Measurements from ENCODE around the gene EVPL. TPM values are rescaled to one million over a fixed set of nuclear protein-coding genes. Genes with fewer than 3 reads are reported as not detected.

Gene EVPL
- total RNA-seq, 1 experiment from 2014 or later: not detected

DNA sequence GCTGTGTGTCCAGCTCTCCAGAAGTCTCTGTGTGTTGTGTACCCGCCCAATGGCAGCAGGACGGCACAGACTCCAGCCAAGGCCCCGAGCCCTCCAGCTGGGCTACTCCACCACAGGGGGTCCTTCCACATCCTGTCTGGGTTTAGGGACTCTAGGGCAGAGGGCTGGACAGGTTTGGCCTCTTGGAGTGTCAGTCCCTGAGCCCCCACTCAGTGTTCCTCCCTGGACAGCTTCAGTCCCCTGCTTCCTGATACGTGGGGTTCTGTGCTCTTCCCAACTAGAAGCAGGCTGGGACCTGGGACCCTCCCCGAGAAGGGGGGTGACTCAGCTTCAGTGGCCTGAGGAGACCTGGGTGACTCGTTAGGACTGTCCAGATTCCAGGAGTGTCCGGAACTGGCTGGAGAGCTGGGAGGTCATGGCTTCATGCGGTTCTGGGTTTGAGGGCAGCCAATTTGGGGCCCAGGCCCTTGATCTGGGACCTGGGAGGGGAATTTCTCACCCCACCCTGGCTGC, 22.3 kb downstream of the EVPL start:
- H3K27me3 ChIP-seq (ENCODE audit: control insufficient read depth, insufficient read depth, low read length): no peaks in the 10 kb centered on the region
- no peak overlapping the region for H3K4me3 ChIP-seq (ENCODE audit: insufficient read depth, low read depth, low read length)
- DNase-seq: no peak
- no peaks in the 10 kb centered on the region; the same call in 1 of the 2 replicates for H3K36me3 ChIP-seq (replicated peaks; ENCODE audit: control insufficient read depth, insufficient read depth, low read length)

DNA sequence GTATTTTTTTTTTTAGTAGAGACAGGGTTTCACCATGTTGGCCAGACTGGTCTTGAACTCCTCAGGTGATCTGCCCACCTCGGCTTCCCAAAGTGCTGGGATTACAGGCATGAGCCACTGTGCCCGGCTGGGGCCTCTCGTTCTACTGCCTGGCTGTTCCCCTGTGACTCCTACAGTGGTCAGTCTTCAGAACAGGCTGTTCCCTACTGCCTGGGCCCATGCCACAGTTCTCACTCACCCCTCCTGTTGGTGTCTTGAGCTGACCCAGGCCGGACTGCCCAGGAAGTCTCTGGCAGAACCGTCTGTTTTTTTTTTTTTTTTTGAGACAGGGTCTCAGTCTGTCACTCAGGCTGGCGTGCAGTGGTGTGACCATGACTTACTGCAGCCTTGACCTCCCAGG, 23.2 kb downstream of the EVPL start:
- Histone ChIP-seq H3K4me3 (ENCODE audit: insufficient read depth, low read depth, low read length) (no peak overlapping the region), H3K36me3 (replicated peaks; ENCODE audit: control insufficient read depth, insufficient read depth, low read length) (no peaks in the 10 kb centered on the region; the same call in 1 of the 2 replicates), H3K27me3 (ENCODE audit: control insufficient read depth, insufficient read depth, low read length) (no peaks in the 10 kb centered on the region)
- DNase-seq: no peak

DNA sequence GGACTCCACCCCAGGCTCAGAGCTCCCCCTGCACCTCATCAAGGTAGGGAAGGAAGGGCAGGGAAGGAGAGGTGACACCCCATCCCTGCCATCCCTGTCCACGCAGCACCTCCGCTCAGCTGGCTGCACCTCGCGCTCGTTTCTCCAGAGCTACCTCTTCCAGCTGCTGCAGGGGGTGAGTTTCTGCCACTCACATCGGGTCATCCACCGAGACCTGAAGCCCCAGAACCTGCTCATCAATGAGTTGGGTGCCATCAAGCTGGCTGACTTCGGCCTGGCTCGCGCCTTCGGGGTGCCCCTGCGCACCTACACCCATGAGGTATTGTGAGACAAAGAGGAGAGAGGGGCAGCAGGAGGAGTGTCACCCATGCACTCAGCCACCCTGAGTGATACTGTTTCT, 25.0 kb downstream of the EVPL start:
- Histone ChIP-seq H3K4me3 (ENCODE audit: insufficient read depth, low read depth, low read length) (no peak overlapping the region), H3K36me3 (replicated peaks; ENCODE audit: control insufficient read depth, insufficient read depth, low read length) (no peaks in the 10 kb centered on the region; the same call in none of the 2 replicates), H3K27me3 (ENCODE audit: control insufficient read depth, insufficient read depth, low read length) (no peaks in the 10 kb centered on the region)
- DNase-seq: no peak

DNA sequence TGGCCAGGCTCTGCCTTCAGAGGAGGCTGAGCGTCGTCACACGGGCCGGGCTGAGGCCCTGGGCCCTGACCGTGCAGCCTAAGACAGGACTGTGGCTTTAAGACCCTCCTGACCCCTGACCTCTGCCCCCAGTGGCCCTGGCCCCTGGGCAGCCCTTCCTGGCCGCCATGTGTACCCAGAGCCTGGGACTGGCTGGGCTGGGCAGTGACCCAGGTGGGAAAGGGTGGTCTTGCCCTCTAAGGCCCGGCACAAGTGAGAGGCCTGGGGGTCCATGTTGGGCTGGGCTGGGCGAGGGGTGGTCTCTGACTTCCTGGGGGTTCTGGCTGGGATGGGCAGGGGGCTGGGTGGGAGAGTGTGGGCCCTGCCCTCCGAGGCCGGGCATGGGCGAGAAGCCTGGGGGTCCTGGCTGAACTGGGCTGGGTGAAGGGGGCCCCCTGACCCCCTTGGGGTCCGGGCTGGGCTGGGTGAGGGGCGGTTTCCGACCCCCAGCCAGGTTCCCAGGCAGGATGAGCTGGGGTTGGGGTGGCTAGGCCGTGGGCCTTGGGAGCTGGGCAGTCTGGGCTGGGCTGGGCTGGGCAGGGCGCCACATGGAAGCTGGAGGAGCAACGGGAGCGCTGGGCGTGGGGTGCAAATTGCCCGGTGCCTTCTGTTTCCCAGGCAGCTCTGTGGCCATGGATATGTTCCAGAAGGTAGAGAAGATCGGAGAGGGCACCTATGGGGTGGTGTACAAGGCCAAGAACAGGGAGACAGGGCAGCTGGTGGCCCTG, 26.2 kb downstream of the EVPL start, which contains the start of gene CDK3:
CDK3 (plus strand) TSS at position 101 of the 767 bp plus-strand sequence; CDS start at position 672, 571 bp downstream.
- peak; percentile 63 for DNase-seq
- H3K4me3 ChIP-seq (ENCODE audit: insufficient read depth, low read depth, low read length): no peak within 1 kb of the TSS
- no peaks in the 10 kb centered on the region for H3K27me3 ChIP-seq (ENCODE audit: control insufficient read depth, insufficient read depth, low read length)
- H3K36me3 ChIP-seq (replicated peaks; ENCODE audit: control insufficient read depth, insufficient read depth, low read length): no peaks in the 10 kb centered on the region; the same call in none of the 2 replicates

DNA sequence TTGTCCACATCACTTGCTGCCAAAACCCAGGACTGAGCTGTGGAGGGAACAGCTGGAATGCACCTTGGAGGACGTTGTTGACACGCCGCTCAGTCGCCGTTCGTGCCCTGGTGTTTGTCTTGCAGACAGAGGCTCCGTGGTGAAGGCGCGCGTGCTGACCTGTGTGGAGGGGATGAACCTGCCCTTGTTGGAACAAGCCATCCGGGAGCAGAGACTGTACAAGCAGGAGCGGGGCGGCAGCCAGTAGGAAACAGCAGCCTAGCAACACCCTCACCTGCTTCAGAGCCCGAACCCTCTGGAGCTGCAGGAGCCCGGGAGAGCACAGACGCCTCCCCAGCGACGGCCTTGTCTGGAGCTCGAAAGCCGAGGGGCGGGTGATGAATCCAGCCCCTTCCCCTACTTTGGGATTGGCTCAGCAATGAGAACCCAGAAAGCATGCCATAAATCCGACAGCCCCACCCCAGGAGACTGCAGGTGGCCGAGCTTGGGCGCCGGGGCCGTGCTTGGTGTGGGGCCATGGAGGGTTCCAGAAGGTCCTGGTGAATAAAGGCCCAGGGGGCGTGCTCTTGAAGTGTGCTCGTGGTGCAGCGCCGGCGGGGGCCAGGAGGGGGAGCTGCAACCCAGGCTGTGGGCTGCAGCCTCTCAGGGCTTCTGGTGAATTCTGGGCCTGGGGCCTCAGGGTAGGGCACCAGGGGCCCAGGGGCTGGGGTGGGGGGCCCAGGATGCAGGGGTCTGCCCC, 26.9 kb downstream of the EVPL start:
- Histone ChIP-seq H3K36me3 (replicated peaks; ENCODE audit: control insufficient read depth, insufficient read depth, low read length) (no peaks in the 10 kb centered on the region; the same call in none of the 2 replicates), H3K27me3 (ENCODE audit: control insufficient read depth, insufficient read depth, low read length) (no peaks in the 10 kb centered on the region), H3K4me3 (ENCODE audit: insufficient read depth, low read depth, low read length) (no peak overlapping the region)
- peak; percentile 98 for DNase-seq

DNA sequence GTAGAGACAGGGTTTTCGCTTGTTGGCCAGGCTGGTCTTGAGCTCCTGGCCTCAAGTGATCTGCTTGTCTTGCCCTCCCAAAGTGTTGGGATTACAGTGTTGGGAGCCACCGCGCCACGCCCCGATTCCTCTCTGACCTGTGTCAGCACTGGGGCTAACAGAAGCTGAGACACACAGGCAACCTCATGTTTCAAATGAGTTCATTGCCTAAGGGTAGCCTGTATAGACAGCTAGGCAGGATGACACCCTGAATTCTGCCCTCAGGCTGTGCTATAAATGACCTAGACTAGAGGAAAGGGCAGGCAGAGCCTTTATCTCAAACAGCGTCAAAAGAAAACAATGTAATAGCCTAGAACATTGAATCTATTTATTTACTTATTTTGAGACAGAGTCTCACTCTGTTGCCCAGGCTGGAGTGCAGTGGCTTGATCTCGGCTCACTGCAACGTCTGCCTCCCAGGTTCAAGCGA, 28.7 kb downstream of the EVPL start:
- no peaks in the 10 kb centered on the region; the same call in none of the 2 replicates for H3K36me3 ChIP-seq (replicated peaks; ENCODE audit: control insufficient read depth, insufficient read depth, low read length)
- DNase-seq: no peak
- no peak overlapping the region for H3K4me3 ChIP-seq (ENCODE audit: insufficient read depth, low read depth, low read length)
- H3K27me3 ChIP-seq (ENCODE audit: control insufficient read depth, insufficient read depth, low read length): no peaks in the 10 kb centered on the region

DNA sequence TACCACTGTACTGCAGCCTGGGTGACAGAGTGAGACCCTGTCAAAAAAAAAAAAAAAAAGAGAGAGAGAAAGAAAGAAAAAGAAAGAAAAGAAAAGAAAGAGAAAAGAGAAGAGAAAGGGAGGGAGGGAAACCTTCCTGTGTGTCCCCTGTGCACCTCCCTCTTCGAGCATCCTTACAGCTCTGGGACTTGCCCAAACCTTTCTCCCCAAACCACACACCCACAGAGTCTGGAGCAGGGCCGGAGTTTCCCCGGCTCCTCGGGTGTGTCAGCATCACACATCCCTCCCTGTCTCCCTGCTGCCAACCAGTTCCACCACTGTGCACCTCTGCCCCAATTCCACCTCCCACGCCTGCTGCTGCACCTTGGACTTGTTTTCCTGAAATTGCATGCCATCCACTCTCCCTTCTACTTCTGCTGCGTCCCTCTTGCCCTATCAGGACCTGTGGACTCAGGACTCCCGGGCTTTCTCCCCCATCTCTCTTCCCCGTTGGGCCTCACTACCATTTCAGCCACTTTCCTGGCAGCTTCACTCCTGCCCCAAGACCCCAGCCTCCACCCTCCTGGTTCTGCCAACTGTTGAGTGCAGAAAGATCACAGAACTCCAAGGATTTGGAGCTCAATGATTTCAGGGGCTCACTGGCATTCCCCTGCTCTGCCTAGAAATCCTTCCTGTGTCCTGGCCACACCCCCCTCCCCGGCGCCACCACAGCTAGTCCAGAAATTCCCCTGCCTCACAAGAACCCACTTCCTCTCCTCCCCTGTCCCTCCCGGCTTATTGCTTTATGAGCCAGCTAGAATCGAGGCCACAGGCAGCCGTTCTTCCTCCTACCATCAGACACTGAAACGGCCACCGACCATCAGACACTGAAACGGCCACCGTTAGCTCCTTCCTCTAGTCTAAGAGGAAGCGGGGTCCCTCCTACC, 30.2 kb downstream of the EVPL start:
- DNase-seq: peak; percentile 61
- no peak overlapping the region for H3K4me3 ChIP-seq (ENCODE audit: insufficient read depth, low read depth, low read length)
- no peaks in the 10 kb centered on the region; the same call in 1 of the 2 replicates for H3K36me3 ChIP-seq (replicated peaks; ENCODE audit: control insufficient read depth, insufficient read depth, low read length)
- H3K27me3 ChIP-seq (ENCODE audit: control insufficient read depth, insufficient read depth, low read length): no peaks in the 10 kb centered on the region

DNA sequence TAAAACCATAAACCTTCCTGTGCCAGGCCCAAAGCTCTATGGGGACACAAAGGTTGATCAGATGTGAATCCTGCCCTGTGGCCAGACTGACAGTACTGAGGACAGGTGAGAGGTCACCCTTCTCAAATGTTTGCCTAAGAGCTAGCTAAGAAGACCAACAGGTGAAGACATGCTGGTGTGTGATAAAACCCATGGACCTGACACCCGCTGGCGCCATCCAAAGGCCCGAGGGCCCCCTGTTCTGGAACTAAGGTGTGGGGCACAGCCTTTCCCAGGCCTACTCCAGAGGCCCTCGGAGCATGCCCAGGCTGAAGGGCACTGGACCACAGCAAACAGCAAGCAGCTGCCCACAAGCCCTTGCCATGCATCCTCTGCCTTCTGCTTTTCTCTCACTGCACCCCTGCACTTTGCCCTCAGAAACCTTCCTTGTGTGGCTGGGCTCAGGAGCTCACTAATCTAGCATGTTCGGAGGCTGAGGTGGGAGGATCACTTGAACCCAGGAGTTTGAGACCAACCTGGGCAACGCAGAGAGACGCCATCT, 31.7 kb downstream of the EVPL start:
- Histone ChIP-seq H3K36me3 (replicated peaks; ENCODE audit: control insufficient read depth, insufficient read depth, low read length) (peaks cover 3% of the 10 kb centered on the region), H3K27me3 (ENCODE audit: control insufficient read depth, insufficient read depth, low read length) (no peaks in the 10 kb centered on the region), H3K4me3 (ENCODE audit: insufficient read depth, low read depth, low read length) (no peak overlapping the region)
- DNase-seq: peak; percentile 38

DNA sequence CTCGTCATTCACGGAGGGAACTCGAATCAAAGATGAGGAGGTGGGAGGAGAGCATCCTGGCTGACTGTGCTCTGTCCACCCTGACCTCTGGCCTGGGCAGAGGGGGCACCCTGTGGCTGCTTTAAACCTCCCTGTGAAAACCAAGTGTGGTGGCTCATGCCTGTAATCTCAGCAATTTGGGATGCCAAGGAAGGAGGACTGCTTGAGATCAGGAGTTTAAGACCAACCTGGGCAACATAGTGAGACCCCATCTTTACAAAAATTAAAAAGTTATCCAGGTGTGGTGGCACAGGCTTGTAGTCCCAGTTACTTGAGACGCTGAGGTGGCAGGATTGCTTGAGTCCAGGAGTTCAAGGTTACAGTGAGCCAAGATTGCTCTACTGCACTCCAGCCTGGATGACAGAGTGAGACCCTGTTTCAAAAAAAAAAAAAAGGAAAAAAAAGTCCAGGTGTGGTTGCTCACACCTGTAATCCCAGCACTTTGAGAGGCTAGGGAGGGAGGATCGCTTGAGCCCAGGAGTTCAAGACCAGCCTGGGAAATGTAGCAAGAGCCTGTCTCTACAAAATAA, 32.2 kb downstream of the EVPL start:
- no peak for DNase-seq
- H3K4me3 ChIP-seq (ENCODE audit: insufficient read depth, low read depth, low read length): no peak overlapping the region
- H3K27me3 ChIP-seq (ENCODE audit: control insufficient read depth, insufficient read depth, low read length): no peaks in the 10 kb centered on the region
- H3K36me3 ChIP-seq (replicated peaks; ENCODE audit: control insufficient read depth, insufficient read depth, low read length): peaks cover 3% of the 10 kb centered on the region

DNA sequence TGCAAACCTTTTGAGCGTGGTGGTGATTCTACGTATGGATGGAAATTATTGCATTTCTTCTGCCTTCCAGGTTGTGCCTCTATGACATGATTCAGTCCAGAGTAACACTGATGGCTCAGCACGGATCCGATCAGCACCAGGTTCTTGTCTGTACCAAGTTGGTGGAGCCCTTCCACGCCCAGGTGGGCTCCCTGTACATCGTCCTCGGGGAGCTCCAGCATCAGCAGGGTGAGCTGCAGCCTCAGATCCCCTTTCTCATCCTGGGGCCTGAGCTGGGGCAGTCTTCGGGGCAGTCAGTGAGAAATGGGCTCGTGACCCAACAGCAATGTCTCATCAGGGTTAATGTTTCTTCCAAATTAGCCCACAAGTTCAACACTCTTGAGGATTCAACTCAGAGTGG, 35.7 kb downstream of the EVPL start:
- peak; percentile 18 for DNase-seq
- H3K4me3 ChIP-seq (ENCODE audit: insufficient read depth, low read depth, low read length): no peak overlapping the region
- no peaks in the 10 kb centered on the region for H3K27me3 ChIP-seq (ENCODE audit: control insufficient read depth, insufficient read depth, low read length)
- peaks cover 3% of the 10 kb centered on the region for H3K36me3 ChIP-seq (replicated peaks; ENCODE audit: control insufficient read depth, insufficient read depth, low read length)

DNA sequence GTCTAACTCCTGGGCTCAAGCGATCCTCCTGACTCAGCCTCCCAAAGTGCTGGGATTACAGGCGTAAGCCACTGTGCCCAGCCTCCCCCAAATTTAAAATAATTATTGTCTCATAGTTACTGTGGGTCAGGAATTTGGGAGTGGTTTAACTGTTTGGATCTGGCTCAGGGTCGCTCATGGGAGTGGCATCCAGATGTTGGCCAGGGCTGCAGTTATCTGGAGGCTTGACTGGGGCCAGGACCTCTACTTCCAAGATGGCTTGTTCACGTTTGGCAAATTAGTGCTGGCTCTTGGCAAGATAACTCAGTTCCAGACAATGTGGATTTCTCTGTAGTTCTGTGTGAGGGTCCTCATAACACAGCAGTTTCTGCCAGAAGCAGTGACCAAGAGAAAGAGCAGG, 40.1 kb downstream of the EVPL start:
- no peaks in the 10 kb centered on the region for H3K27me3 ChIP-seq (ENCODE audit: control insufficient read depth, insufficient read depth, low read length)
- H3K4me3 ChIP-seq (ENCODE audit: insufficient read depth, low read depth, low read length): no peak overlapping the region
- H3K36me3 ChIP-seq (replicated peaks; ENCODE audit: control insufficient read depth, insufficient read depth, low read length): peaks cover 3% of the 10 kb centered on the region

DNA sequence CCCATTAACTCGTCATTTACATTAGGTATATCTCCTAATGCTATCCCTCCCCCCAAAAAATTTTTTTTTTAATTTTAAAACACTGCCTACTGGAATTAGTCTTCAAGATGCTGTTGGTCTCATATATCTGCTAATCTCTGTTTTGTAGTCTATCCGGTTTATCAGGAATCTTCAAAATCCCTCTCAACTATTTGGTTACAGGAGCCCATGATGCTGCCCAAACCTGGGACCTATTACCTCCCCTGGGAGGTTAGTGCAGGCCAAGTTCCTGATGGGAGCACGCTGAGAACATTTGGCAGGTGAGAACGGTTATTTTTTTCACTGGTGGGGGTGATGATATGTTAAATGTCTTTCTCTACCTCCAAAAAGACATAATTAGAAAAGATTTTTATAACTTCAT, 41.1 kb downstream of the EVPL start:
- Histone ChIP-seq H3K36me3 (replicated peaks; ENCODE audit: control insufficient read depth, insufficient read depth, low read length) (no peaks in the 10 kb centered on the region), H3K4me3 (ENCODE audit: insufficient read depth, low read depth, low read length) (no peak overlapping the region), H3K27me3 (ENCODE audit: control insufficient read depth, insufficient read depth, low read length) (no peaks in the 10 kb centered on the region)
- DNase-seq: no peak

More for the DNA sequence above, 40.1 kb downstream of the EVPL start:
- no peak for DNase-seq

DNA sequence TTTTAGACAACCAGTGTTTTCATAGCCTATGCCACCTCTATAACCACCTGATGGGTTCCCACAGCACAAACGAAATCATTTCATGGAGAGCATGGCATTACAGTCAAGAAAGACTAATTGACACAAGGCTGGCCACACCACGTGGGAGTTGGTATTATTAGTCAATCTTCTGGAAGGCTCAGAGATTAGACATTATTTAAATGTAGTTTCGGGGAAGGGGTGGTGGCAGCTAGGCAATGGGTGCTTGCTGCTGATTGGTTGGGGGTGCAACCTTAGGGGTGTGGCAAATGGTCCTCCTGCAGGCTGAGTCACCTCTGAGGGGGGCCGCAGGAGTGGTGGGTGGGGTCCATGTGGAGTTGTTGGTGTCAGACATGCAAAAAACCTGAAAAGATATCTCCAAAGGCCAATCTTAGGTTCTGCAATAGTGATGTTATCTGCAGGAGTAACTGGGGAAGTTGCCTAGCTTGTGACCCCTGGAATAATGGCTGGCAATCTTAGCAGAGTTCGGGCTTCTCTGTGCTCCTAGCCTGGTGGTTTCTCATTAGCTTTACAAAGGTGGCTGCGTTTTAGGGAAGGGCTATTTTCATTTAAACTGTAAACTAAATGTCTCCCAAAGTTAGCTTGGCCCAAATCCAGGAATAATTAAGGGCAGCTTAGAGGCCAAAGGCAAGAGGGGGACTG, 43.5 kb downstream of the EVPL start:
- peak; percentile 67 for DNase-seq
- no peak overlapping the region for H3K4me3 ChIP-seq (ENCODE audit: insufficient read depth, low read depth, low read length)
- H3K36me3 ChIP-seq (replicated peaks; ENCODE audit: control insufficient read depth, insufficient read depth, low read length): no peaks in the 10 kb centered on the region
- no peaks in the 10 kb centered on the region for H3K27me3 ChIP-seq (ENCODE audit: control insufficient read depth, insufficient read depth, low read length)
